Fibroblast of skin of right biceps (primary cell): ENCODE results near the gene KRT74.
"Not testable (repeated sequence)": the region's sequence is repeated elsewhere in the genome, so short reads cannot be mapped to it uniquely, and the experiment has no call there.

Experiments
- DNase-seq: peaks from one replicate; pipeline ENCODE4 v3.0.0-alpha.2; 2013

KRT74 gene

GRCh38 chr12:52601671-52602070 is 28.0 kb upstream of the KRT74 start:
- no peak for DNase-seq

- DNase-seq, result no peak
Measured at GRCh38 chr12:52600941-52601481, 27.4 kb upstream of the KRT74 start, which contains the start of gene KRT72. KRT72 (minus strand) TSS chr12:52601463; CDS start chr12:52601452, 11 bp downstream.

GRCh38 chr12:52600475-52600874 is 26.8 kb upstream of the KRT74 start:
- DNase-seq, result no peak

- no peak for DNase-seq
Measured at GRCh38 chr12:52600071-52600470, 26.4 kb upstream of the KRT74 start.

- DNase-seq, result no peak
Measured at GRCh38 chr12:52598966-52599365, 25.3 kb upstream of the KRT74 start.

- not testable (repeated sequence) for DNase-seq
Measured at GRCh38 chr12:52594237-52594636, 20.6 kb upstream of the KRT74 start.

GRCh38 chr12:52591521-52591920 is 17.9 kb upstream of the KRT74 start:
- DNase-seq, result no peak

- no peak for DNase-seq
Measured at GRCh38 chr12:52590021-52590420, 16.4 kb upstream of the KRT74 start.

- DNase-seq, result no peak
Measured at GRCh38 chr12:52587563-52587962, 13.9 kb upstream of the KRT74 start.

- no peak for DNase-seq
Measured at GRCh38 chr12:52585946-52586345, 12.3 kb upstream of the KRT74 start.

GRCh38 chr12:52585066-52585465 is 11.4 kb upstream of the KRT74 start:
- no peak for DNase-seq

- DNase-seq, result no peak
Measured at GRCh38 chr12:52584156-52584682, 10.6 kb upstream of the KRT74 start.

- peak; percentile 50 for DNase-seq
Measured at GRCh38 chr12:52582971-52583456, 9.4 kb upstream of the KRT74 start.

GRCh38 chr12:52582486-52582885 is 8.8 kb upstream of the KRT74 start:
- no peak for DNase-seq

- DNase-seq, result peak; percentile 8
Measured at GRCh38 chr12:52581481-52581880, 7.8 kb upstream of the KRT74 start.

GRCh38 chr12:52581066-52581465 is 7.4 kb upstream of the KRT74 start:
- DNase-seq, result no peak

GRCh38 chr12:52580496-52580895 is 6.9 kb upstream of the KRT74 start:
- no peak for DNase-seq

GRCh38 chr12:52579468-52580465 is 6.1 kb upstream of the KRT74 start:
- DNase-seq, result no peak

- DNase-seq, result no peak
Measured at GRCh38 chr12:52578469-52578868, 4.8 kb upstream of the KRT74 start.

GRCh38 chr12:52577316-52577715 is 3.7 kb upstream of the KRT74 start:
- DNase-seq, result no peak

- no peak for DNase-seq
Measured at GRCh38 chr12:52575948-52576347, 2.3 kb upstream of the KRT74 start.

- no peak for DNase-seq
Measured at GRCh38 chr12:52575256-52575655, 1.6 kb upstream of the KRT74 start.

- no peak for DNase-seq
Measured at GRCh38 chr12:52573306-52573705, 337 bp downstream of the KRT74 start.

GRCh38 chr12:52570511-52570910 is 3.1 kb downstream of the KRT74 start:
- no peak for DNase-seq
